Uterus (tissue), 4 donors: ENCODE data around the gene GRIP1. TPM values are rescaled to one million over a fixed set of nuclear protein-coding genes. Genes with fewer than 3 reads are reported as not detected.

Experiments used
- DNase-seq, 2 donors: peaks; one replicate each; pipeline ENCODE4 v3.0.0-alpha.2; 2019 to 2020
- H3K27ac ChIP-seq, 2 donors: fragments of 200-600 bp; sonication (generic); 1 replicate in 1 of 2; 2 replicates in 1 of 2; pipeline ENCODE4 v1.5.1; 2016 to 2018
- H3K27me3 ChIP-seq, 2 donors: fragments of 200-600 bp; sonication (generic); one replicate each; pipeline ENCODE4 v1.5.1; 2018 to 2019; ENCODE audit warnings: control low read depth in 1 of 2
- H3K36me3 ChIP-seq, 2 donors: fragments of 200-600 bp; sonication (generic); one replicate each; pipeline ENCODE4 v1.5.1; 2019; ENCODE audit warnings: control low read depth in 1 of 2
- H3K4me1 ChIP-seq, 2 donors: fragments of 200-600 bp; sonication (generic); one replicate each; pipeline ENCODE4 v1.5.1; 2018 to 2019; ENCODE audit warnings: control low read depth in 1 of 2
- H3K4me3 ChIP-seq, 2 donors: fragments of 200-600 bp; sonication (generic); 1 replicate in 1 of 2; 2 replicates in 1 of 2; pipeline ENCODE4 v1.5.1; 2018 to 2019; ENCODE audit warnings: mild to moderate bottlenecking in 1 of 2
- H3K9me3 ChIP-seq, 2 donors: fragments of 200-600 bp; sonication (generic); one replicate each; pipeline ENCODE4 v1.5.1; 2019; ENCODE audit warnings: control low read depth in 1 of 2
- POLR2A ChIP-seq, 2 donors: fragments of 450-650 bp; IDR thresholded peaks; one replicate each; pipeline ENCODE4 v1.6.1; 2016; ENCODE audit warnings: antibody characterized with exemption in 2 of 2, mild to moderate bottlenecking in 1 of 2, moderate library complexity in 1 of 2
- intact Hi-C: fragments of 100-400 bp; cut with DNase I; formaldehyde crosslinking; loops from one replicate; pipeline ENCODE4 v1.15.1; 2023; ENCODE audit warnings: low total_unique reads
- total RNA-seq, 4 donors: library from RNA; depleted of rRNA in 3 of 4; stranded (reverse); fragments of >200 nt in 3 of 4; gene quantifications; one replicate each; pipeline versions ENCODE4 v1.1.0 to v1.2.4, GENCODE V29; 2014 to 2023
- TF ChIP-seq, protein P1 (sequence below), 4 experiments: fragments of 200-600 bp in 2 of 4; fragments of 450-650 bp in 2 of 4; sonication (generic) in 2 of 4; IDR thresholded peaks; one replicate each; pipeline ENCODE4 v1.5.1; 2016 to 2019; ENCODE audit warnings: antibody characterized with exemption in 4 of 4, mild to moderate bottlenecking in 2 of 4, moderate library complexity in 1 of 4
- donor health status: DM: yes; HTN: yes; CAD: no.

GRIP1 gene
- total RNA-seq, 4 donors from 2014 or later, result 6.4 to 74.8 (median 19.2) TPM; not detected in 1

DNA sequence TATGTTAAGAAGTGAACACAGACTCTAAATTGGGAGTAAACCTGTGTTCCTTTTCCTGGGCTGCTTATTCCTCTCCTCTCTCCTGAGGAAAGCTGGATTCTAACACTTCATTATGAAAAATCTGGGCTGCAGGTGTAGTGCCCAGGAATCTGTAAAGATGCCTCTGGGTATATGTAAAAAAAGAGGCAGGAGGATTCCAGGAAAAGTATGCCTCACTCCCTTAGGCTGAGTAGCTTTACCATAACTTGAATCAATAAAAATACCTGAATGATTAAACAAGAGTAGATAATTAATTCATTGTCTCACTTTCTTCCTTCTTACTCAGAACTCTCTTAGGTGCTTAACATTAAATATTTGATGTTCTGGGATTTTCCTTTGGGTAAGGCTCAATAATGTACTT, 185.1 kb downstream of the GRIP1 start:
- no peaks in the 10 kb centered on the region for H3K4me1 ChIP-seq
- no peaks in the 10 kb centered on the region for H3K27me3 ChIP-seq
- no peaks in the 10 kb centered on the region for H3K36me3 ChIP-seq
- no peak overlapping the region for H3K4me3 ChIP-seq
- no peak overlapping the region for H3K27ac ChIP-seq
- no peaks in the 10 kb centered on the region for H3K9me3 ChIP-seq
- no peak for DNase-seq
- intact Hi-C loops, result no loop called here
- TF ChIP-seq, protein P1, sequence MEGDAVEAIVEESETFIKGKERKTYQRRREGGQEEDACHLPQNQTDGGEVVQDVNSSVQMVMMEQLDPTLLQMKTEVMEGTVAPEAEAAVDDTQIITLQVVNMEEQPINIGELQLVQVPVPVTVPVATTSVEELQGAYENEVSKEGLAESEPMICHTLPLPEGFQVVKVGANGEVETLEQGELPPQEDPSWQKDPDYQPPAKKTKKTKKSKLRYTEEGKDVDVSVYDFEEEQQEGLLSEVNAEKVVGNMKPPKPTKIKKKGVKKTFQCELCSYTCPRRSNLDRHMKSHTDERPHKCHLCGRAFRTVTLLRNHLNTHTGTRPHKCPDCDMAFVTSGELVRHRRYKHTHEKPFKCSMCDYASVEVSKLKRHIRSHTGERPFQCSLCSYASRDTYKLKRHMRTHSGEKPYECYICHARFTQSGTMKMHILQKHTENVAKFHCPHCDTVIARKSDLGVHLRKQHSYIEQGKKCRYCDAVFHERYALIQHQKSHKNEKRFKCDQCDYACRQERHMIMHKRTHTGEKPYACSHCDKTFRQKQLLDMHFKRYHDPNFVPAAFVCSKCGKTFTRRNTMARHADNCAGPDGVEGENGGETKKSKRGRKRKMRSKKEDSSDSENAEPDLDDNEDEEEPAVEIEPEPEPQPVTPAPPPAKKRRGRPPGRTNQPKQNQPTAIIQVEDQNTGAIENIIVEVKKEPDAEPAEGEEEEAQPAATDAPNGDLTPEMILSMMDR (IDR thresholded peaks at IDR 0.05), result no peak
- no peak for TF ChIP-seq POLR2A (IDR thresholded peaks at IDR 0.05)

DNA sequence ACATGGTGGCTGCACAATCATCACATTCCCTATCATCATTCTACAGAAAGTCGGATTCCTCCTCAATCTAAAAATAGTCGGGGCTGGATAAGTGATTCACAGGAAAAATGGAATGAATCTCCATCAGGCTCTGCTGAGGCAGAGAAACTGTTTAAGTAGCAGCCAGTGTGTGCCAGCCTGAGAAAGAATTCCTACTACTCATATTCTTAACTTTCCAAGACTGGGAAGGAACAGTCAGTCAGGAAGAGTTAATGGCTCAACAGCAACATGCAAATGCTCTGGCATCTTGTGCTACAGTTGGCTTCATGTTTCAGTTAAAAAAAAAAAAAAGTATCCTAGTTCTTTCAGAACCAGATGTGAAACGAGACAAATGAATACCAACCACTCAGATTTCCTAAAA, 187.0 kb downstream of the GRIP1 start:
- Histone ChIP-seq H3K36me3 (no peaks in the 10 kb centered on the region), H3K27me3 (no peaks in the 10 kb centered on the region), H3K9me3 (no peaks in the 10 kb centered on the region), H3K4me1 (no peaks in the 10 kb centered on the region), H3K4me3 (no peak overlapping the region), H3K27ac (no peak overlapping the region)
- intact Hi-C loops, result no loop called here
- no peak for TF ChIP-seq POLR2A (IDR thresholded peaks at IDR 0.05)
- TF ChIP-seq, protein P1 (IDR thresholded peaks at IDR 0.05), result no peak
- DNase-seq, result no peak

DNA sequence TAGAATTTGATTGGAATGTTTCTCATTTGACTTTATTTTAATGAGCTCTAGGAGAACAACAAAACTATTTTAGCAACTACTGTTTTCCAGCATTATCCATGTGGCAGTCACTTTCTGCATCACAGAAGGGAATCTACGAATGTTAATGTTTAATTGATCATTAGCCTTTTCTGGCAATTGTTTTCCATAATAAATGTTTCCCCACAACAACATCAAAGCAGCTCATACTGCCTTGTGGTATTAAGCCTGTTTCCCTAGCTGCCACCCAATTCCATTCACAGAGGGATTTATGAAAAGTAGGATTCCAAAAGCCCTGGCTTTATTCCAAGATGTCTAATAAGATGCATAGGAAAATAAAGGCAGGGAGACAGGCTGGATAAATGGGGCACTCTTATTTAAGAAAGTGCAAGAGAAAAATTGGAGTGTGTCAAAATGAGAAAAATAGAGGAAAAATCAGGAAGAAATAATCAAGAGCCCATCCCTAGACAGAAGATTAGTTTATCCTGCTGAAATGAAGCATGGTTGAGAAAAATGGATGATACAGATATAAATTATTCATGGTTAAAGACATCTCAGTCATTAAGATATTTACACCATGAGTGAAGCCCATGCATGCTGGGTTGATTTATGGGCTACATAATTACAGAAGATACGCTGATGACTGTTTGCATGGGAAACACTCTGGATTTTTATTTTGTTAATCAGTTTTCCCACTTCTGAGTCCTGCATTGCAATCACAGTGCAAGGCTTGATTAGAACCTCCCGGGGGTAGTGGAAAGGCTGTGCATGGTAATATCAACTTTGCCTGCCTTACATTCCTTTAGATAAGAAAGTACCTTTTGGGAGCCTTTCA, 196.3 kb downstream of the GRIP1 start:
- intact Hi-C loops, result no loop called here
- no peak for DNase-seq
- Histone ChIP-seq H3K27ac (no peak overlapping the region), H3K27me3 (no peaks in the 10 kb centered on the region), H3K4me1 (no peaks in the 10 kb centered on the region), H3K9me3 (no peaks in the 10 kb centered on the region), H3K36me3 (no peaks in the 10 kb centered on the region), H3K4me3 (no peak overlapping the region)
- TF ChIP-seq, protein P1 (IDR thresholded peaks at IDR 0.05), result no peak
- no peak for TF ChIP-seq POLR2A (IDR thresholded peaks at IDR 0.05)

DNA sequence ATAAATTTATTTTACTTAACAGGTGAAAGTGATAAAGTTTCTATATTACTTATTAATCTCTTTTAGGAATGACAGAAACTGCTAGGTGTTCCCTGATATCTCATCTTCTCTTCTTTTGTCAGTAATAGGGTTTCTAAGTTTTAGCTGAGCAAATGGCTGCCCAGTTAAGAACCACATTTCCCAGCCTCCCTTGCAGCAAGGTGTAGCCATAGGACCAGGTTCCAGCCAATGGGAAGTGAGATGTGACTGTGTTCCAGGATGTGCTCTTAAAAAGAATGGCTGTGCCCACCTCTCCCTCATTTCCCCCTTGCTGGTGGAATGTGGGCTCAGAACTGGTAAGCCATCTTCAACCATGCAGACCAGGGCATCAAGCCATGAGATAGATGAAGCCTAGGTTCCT, 210.9 kb downstream of the GRIP1 start:
- no peaks in the 10 kb centered on the region for H3K27me3 ChIP-seq
- intact Hi-C loops, result no loop called here
- H3K4me1 ChIP-seq, result no peaks in the 10 kb centered on the region
- H3K4me3 ChIP-seq, result no peak overlapping the region
- no peaks in the 10 kb centered on the region for H3K36me3 ChIP-seq
- H3K9me3 ChIP-seq, result no peaks in the 10 kb centered on the region
- TF ChIP-seq POLR2A (IDR thresholded peaks at IDR 0.05), result no peak
- TF ChIP-seq, protein P1 (IDR thresholded peaks at IDR 0.05), result no peak
- no peak overlapping the region for H3K27ac ChIP-seq
- DNase-seq, result no peak

DNA sequence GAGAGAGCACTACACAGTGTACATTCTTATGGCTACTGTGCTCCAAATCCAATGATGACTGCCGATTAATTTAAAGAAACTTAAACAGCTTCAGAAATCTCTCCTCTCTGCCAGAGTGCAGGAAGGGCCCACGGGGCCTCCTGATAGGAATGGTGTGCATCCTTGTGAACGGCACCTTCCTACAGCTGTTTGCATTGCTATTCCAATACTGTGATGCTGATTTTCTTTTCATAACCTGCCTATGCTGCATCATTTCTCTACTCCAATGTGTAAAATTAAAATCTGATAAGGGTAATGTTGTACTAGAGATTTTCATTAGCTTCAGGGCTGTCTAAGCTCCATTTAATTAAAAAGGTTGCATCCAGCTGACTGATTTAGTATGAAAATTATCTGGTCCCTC, 217.5 kb downstream of the GRIP1 start:
- Histone ChIP-seq H3K4me3 (no peak overlapping the region), H3K27me3 (no peaks in the 10 kb centered on the region), H3K27ac (no peak overlapping the region), H3K9me3 (no peaks in the 10 kb centered on the region), H3K4me1 (no peaks in the 10 kb centered on the region), H3K36me3 (no peaks in the 10 kb centered on the region)
- no peak for DNase-seq
- TF ChIP-seq, protein P1 (IDR thresholded peaks at IDR 0.05), result no peak
- TF ChIP-seq POLR2A (IDR thresholded peaks at IDR 0.05), result no peak
- intact Hi-C loops, result no loop called here
